Measurements from ENCODE around the gene CIAPIN1.
"Not testable (repeated sequence)": the region's sequence is repeated elsewhere in the genome, so short reads cannot be mapped to it uniquely, and the experiment has no call there.

Gene CIAPIN1

GRCh38 chr16:57440551-57440950 lies 6.6 kb downstream of the CIAPIN1 start:
- DNase-seq (ENCODE audit: low spot score): not testable (repeated sequence)

DNA sequence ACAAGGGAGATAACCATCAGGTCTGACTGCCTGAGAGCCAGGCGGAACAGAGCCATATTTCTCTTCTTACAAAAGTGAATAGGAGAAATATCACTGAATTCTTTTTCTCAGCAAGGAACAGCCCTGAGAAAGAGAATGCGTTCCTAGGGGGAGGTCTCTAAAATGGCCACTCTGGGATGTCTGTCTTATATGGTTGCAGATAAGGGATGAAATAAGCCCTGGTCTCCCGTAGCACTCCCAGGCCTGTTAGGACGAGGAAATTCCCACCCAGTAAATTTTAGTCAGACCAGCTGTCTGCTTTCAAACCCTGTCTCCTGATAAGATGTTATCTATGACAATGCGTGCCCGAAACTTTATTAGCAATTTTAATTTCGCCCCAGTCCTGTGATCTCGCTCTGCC lies 7.2 kb downstream of the CIAPIN1 start:
- DNase-seq (ENCODE audit: low spot score): not testable (repeated sequence)

DNA sequence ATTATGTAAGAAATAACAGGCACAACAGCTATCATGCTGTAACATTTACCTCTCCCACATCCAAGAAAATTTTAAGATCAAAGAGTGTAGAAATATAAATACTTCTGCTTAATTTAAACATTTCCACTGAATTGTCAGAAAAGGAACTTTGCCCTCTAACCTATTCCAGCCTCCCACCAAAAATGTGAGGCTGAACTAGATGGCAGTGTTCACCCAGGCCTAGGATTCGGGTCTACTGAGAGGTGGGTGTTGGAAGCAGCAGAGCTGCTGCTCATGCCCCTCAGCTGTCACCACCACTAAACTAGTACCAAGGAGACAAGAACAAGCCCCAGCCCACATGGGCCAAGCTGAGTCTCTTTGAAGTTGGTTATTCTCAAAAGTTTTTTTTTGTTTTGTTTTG lies 11.3 kb downstream of the CIAPIN1 start:
- no peak for DNase-seq (ENCODE audit: low spot score)

GRCh38 chr16:57434003-57434402 lies 13.2 kb downstream of the CIAPIN1 start:
- DNase-seq (ENCODE audit: low spot score): no peak

- no peak for DNase-seq (ENCODE audit: low spot score)
Observed at GRCh38 chr16:57432989-57433388, 14.2 kb downstream of the CIAPIN1 start.

DNA sequence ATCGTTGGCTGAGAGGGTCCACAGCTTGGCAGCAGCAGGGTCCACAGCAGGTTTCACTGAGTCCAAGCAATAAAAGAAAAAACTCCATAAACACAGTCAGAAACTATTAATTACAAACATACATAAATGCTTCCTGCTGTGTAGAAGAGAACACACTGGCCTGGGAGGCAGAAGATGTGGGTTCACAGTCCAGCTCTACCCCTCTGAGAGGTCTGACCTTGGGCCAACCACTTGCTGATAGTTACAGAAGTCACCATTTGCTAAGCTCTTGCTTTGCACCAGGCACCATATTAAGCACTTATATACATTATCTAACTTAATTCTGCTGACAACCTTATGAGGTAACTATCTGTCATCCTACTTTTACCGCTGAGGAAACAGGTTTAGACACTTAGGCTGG lies 14.7 kb downstream of the CIAPIN1 start:
- DNase-seq (ENCODE audit: low spot score): no peak

DNA sequence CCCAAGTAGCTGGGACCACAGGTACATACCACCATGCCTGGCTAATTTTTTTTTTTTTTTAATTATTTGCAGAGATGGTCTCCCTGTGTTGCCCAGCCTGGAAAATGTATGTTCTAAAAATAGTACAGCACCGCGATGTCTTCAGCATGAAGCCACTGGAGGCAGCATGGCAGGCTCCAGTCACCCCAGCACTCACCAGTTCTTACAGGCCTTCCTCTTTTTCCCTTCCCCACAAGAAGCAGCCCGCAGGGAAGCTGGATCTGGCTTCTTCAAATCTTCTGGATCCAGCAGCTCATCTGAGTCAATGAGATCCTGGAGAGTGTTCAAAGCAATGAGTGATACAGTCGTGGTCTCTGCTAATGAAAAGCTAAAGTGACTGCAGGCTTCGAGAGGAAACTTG lies 16.2 kb downstream of the CIAPIN1 start:
- DNase-seq (ENCODE audit: low spot score): no peak

- DNase-seq (ENCODE audit: low spot score): no peak
Observed at GRCh38 chr16:57427824-57428223, 19.4 kb downstream of the CIAPIN1 start.

- no peak for DNase-seq (ENCODE audit: low spot score)
Observed at GRCh38 chr16:57427307-57427706, 19.9 kb downstream of the CIAPIN1 start.

DNA sequence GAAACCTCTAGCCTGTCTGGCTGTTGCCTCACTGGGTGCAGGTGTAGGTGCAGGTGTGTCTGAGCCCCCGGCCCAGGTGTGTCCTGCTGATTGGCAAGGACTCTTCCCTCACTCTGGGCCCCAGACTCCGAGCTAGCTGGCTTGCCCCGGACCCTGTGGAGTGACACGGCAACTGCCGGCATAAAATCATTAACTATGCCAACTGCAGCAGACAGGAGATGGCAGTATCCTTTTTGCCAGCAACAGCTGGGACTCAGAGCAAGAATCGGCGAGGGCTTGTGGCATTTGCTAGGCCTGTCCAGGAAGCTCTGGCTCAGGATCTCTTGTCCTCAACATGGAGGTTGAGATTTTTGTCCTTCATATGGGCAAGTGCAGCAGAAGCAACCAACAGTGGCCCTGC lies 20.8 kb downstream of the CIAPIN1 start:
- no peak for DNase-seq (ENCODE audit: low spot score)

- no peak for DNase-seq (ENCODE audit: low spot score)
Observed at GRCh38 chr16:57424583-57424982, 22.6 kb downstream of the CIAPIN1 start.

- DNase-seq (ENCODE audit: low spot score): no peak
Observed at GRCh38 chr16:57423152-57423551, 24.0 kb downstream of the CIAPIN1 start.

- DNase-seq (ENCODE audit: low spot score): peak; percentile 56
Observed at GRCh38 chr16:57422026-57422944, 24.9 kb downstream of the CIAPIN1 start.

DNA sequence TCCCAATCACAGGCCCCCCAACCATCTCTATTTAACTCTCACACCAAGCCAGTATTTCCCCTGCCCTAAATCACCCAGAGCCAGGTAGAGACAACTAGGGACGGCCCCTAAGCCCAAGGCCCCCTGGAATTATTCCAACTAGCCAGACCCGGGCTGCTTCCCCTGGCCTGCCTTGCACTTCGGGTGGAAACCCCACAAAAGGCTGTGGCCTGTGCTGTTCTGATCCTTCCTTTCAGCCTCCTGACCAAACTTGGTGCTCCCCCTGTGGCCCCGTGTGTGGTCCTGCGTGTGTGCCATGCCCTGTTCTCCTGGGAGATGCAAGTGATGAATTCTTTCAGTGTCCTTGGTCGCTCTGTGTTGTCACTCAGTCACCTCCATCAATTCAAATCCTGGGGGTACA lies 27.7 kb downstream of the CIAPIN1 start:
- DNase-seq (ENCODE audit: low spot score): no peak

- no peak for DNase-seq (ENCODE audit: low spot score)
Observed at GRCh38 chr16:57416084-57416483, 31.1 kb downstream of the CIAPIN1 start.

- DNase-seq (ENCODE audit: low spot score): no peak
Observed at GRCh38 chr16:57413733-57414132, 33.5 kb downstream of the CIAPIN1 start.

DNA sequence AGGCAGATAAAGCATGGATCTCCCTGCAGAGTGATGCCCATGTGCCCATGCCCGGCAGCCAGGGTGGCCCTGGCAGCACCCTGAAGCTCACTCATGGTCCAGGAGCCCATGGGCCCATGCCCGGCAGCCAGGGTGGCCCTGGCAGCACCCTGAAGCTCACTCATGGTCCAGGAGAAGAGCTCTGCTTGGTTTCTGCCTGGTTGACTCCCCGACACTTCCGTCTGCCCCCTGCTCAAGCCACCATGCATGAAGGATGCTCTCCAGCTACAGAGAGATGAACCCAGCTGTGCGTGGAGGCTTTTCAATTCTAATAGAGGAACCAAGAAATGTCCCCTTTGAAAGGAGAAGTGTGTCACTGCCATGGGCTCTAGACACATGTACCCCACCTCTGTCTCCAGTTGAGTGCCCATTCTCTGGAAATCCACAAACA lies 33.9 kb downstream of the CIAPIN1 start:
- no peak for DNase-seq (ENCODE audit: low spot score)

GRCh38 chr16:57412584-57412983 lies 34.6 kb downstream of the CIAPIN1 start:
- no peak for DNase-seq (ENCODE audit: low spot score)

DNA sequence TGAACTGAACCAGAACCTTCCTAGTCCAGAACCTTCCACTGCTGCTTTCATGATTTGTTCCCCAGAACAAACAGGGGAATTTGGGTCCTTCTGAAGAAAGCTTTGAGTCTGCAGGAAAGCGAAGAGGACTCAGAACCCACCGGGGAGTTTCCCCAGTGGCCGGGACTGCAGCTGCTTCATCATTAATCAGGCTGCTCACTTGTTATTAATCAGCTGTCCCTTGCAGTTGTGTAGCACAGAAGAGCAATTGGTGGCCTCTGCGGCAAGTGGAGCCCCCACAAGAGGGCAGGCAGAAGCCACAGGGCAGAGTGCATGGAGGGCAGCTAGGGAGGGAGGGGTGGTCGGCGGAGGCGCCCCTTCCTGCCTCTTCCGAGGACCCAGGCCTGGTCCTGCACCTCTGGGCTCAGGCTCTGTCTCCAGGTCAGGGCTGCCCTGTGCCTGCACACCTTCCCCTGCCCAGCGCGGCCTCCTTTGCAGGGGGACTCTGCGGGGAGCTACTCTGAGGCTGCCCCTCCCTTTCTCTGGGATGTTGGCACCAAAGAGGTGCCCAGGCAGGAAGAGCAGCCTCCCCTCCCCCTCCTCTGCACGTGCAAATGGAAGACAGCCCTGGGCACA lies 35.7 kb downstream of the CIAPIN1 start:
- DNase-seq (ENCODE audit: low spot score): no peak

- DNase-seq (ENCODE audit: low spot score): no peak
Observed at GRCh38 chr16:57409870-57410587, 37.2 kb downstream of the CIAPIN1 start.

DNA sequence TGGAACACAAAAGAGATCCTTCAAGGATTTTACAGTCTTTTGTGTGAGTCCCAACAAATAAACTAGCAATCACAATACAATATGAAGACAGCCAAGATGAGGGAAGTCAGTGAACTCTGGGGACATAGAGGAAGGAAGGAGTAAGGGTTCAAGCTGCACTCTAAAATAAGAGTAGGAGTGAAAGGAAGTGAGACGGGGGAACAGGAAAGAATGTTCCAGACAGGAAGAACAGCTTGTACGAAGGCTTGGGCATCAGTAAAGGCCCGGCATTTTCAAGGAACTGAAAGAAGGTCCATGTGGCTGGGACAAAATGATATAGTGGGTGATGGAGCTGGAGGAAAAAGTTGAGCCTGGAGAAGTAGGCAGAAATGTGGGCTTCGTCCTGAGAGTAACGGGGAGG lies 38.1 kb downstream of the CIAPIN1 start:
- no peak for DNase-seq (ENCODE audit: low spot score)

DNA sequence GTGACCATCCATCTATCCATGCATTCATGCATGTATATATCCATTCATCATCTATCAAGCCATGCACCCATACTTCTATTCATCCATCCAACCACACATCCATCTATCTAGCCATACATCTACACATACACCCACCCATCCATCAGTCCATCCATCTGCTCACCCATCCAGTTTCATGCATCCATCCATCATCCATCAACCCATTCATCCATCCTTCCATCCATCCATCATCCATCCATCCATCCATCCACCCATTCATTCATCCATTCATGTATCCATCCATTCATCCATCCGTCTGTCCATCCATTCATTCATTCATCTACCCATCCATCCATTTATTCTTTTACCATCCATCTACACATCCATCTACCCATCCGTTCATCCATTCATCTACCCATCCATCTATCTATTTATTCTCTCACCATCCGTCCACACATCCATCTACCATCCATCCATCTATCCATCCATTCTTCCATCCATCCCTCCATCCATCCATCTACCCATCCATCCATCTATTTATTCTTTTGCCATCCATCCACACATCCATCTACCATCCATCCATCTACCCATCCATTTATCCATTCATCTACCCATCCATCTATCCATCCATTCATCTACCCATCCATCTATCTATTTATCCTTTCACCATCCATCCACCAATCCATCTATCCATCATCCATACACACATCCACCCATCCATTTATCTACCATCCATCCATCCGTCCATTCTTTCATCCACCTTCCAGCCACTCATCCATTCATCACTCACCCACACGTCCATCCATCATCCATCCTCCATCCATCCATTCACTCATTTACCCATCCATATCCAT lies 39.4 kb downstream of the CIAPIN1 start:
- DNase-seq (ENCODE audit: low spot score): no peak

All from SW480 (cell line).